CD4-positive, alpha-beta T cell (primary cell): ENCODE results near the gene TAS1R3. TPM values are rescaled to one million over a fixed set of nuclear protein-coding genes. Genes with fewer than 3 reads are reported as not detected.

ENCODE experiments used
- ATAC-seq: fragments of 200-7000 bp; cut with Tn5 transposase; one replicate; pipeline ENCODE4 v1.10.0; 2022; ENCODE audit warnings: mild to moderate bottlenecking; ENCODE audit not compliant: poor library complexity
- CTCF ChIA-PET: fragments of 350-600 bp; sonication (Branson Sonifier 250); formaldehyde crosslinking; loops from one replicate; lab custom pipeline; 2021; ENCODE audit warnings: antibody characterized with exemption, inconsistent platforms; lab: Charles Lee
- POLR2A ChIA-PET: fragments of 350-600 bp; sonication (Branson Sonifier 250); formaldehyde crosslinking; loops from one replicate; lab custom pipeline; 2021; ENCODE audit warnings: antibody characterized with exemption, inconsistent platforms; lab: Charles Lee
- DNase-seq, 14 experiments: peaks; one replicate each; pipeline ENCODE4 v3.0.0-alpha.2; 2013 to 2020; ENCODE audit warnings: mixed read lengths in 2 of 14
- H3K27ac ChIP-seq, 2 donors: one replicate each; pipeline versions ENCODE4 v1.5.1 to v1.7.0; 2013; ENCODE audit warnings: low read length in 2 of 2, low read depth in 1 of 2, mild to moderate bottlenecking in 1 of 2
- H3K27me3 ChIP-seq, 2 experiments: 1 replicate in 1 of 2; 2 replicates in 1 of 2; pipeline versions ENCODE4 v1.6.1 to v1.7.0; 2013; ENCODE audit warnings: low read length in 2 of 2, control low read depth in 1 of 2, mild to moderate bottlenecking in 1 of 2, moderate library complexity in 1 of 2; ENCODE audit not compliant: insufficient read depth in 2 of 2, control insufficient read depth in 1 of 2
- H3K36me3 ChIP-seq: one replicate; pipeline ENCODE4 v1.6.1; 2013; ENCODE audit warnings: low read length, control low read depth; ENCODE audit not compliant: insufficient read depth
- H3K4me1 ChIP-seq: one replicate; pipeline ENCODE4 v1.6.1; 2013; ENCODE audit warnings: low read length, control low read depth; ENCODE audit not compliant: insufficient read depth
- H3K4me3 ChIP-seq: one replicate; pipeline ENCODE4 v1.5.1; 2013; ENCODE audit warnings: mild to moderate bottlenecking, low read length, moderate library complexity
- H3K9me3 ChIP-seq, 2 experiments: 1 replicate in 1 of 2; 2 replicates in 1 of 2; pipeline versions ENCODE4 v1.6.1 to v1.7.0; 2013; ENCODE audit warnings: low read length in 2 of 2, mild to moderate bottlenecking in 2 of 2, control low read depth in 1 of 2, moderate library complexity in 1 of 2; ENCODE audit not compliant: control insufficient read depth in 1 of 2, insufficient read depth in 1 of 2
- H3K27ac Mint-ChIP-seq: one replicate; pipeline ENCODE4 v1.8.0; 2020; ENCODE audit warnings: mixed read lengths
- H3K27me3 Mint-ChIP-seq: one replicate; pipeline ENCODE4 v1.8.0; 2021; ENCODE audit warnings: mixed read lengths
- H3K36me3 Mint-ChIP-seq: one replicate; pipeline ENCODE4 v1.8.0; 2021; ENCODE audit warnings: low read depth, mixed read lengths
- H3K4me1 Mint-ChIP-seq: one replicate; pipeline ENCODE4 v1.8.0; 2021; ENCODE audit warnings: low read depth, mixed read lengths
- H3K4me3 Mint-ChIP-seq: one replicate; pipeline ENCODE4 v1.8.0; 2020; ENCODE audit warnings: mild to moderate bottlenecking, mixed read lengths
- H3K9me3 Mint-ChIP-seq: one replicate; pipeline ENCODE4 v1.8.0; 2020; ENCODE audit warnings: mixed read lengths
- CTCF ChIP-seq: fragments of 200-600 bp; IDR thresholded peaks from one replicate; pipeline ENCODE4 v1.8.0; 2022; ENCODE audit warnings: antibody characterized with exemption, mild to moderate bottlenecking
- intact Hi-C, 2 experiments: fragments of 100-400 bp; cut with DNase I in 1 of 2; cut with micrococcal nuclease in 1 of 2; formaldehyde crosslinking; loops; one replicate each; pipeline versions ENCODE4 v1.15.1 to v1.9.0; 2023 to 2025; cut with DNase I, micrococcal nuclease
- total RNA-seq, 174 experiments: library from RNA in 2 of 174; stranded (reverse) in 2 of 174; gene quantifications; one replicate each; pipeline ENCODE4 v1.2.3 and lab custom pipeline; 2021 to 2026

TAS1R3 gene
- total RNA-seq, 2 experiments from 2014 or later, result 3.3 to 3.4 TPM

DNA sequence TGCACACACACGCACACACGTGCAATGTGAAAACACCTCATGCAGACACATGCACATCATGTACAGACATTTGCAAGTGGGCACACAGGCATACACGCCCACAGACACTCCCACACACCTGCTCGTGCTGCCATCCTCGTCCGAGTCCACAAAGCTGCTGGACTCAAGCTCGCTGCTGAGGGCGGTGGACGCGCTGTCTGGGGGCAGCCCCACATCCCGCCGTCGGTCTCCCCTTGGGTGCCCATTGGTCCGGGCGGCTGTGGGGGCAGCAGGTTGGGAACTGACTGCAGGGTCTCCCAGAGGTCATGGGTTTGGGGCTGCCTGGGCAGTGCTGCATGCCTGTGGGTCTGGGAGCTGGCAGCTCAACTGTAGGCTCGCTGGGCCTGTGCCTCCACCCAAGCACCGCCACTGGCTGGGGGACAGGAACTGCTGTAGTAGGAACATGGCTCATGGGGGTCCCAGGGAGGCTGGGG lies 10.5 kb downstream of the TAS1R3 start:
- Histone ChIP-seq H3K27me3 (no peaks in the 10 kb centered on the region), H3K4me3 (no peak overlapping the region), H3K9me3 (no peaks in the 10 kb centered on the region), H3K36me3 (peaks cover 15% of the 10 kb centered on the region), H3K4me1 (peaks cover 13% of the 10 kb centered on the region), H3K27ac (no peak overlapping the region)
- H3K27me3 Mint-ChIP-seq, result no peaks in the 10 kb centered on the region
- TF ChIP-seq CTCF, result no peak
- H3K4me3 Mint-ChIP-seq, result no peak overlapping the region
- POLR2A ChIA-PET, result no interaction called here
- no peak overlapping the region for H3K27ac Mint-ChIP-seq
- ATAC-seq, result no peak
- H3K4me1 Mint-ChIP-seq, result peaks cover under 1% of the 10 kb centered on the region
- intact Hi-C loops, result no loop called here
- CTCF ChIA-PET, result no interaction called here
- no peaks in the 10 kb centered on the region for H3K9me3 Mint-ChIP-seq
- H3K36me3 Mint-ChIP-seq, result peaks cover 7% of the 10 kb centered on the region
- DNase-seq, result no peak

GRCh38 chr1:1342061-1342562 lies 11.0 kb downstream of the TAS1R3 start:
- H3K27me3 ChIP-seq, result no peaks in the 10 kb centered on the region
- H3K9me3 Mint-ChIP-seq, result no peaks in the 10 kb centered on the region
- H3K27me3 Mint-ChIP-seq, result no peaks in the 10 kb centered on the region
- peaks cover 6% of the 10 kb centered on the region for H3K4me1 Mint-ChIP-seq
- no peak overlapping the region for H3K27ac Mint-ChIP-seq
- ChIA-PET POLR2A (no interaction called here), CTCF (no interaction called here)
- H3K4me3 Mint-ChIP-seq, result no peak overlapping the region
- ATAC-seq (no peak), DNase-seq (no peak)
- H3K36me3 Mint-ChIP-seq, result peaks cover 7% of the 10 kb centered on the region
- no peak overlapping the region for H3K4me3 ChIP-seq
- peaks cover 18% of the 10 kb centered on the region for H3K4me1 ChIP-seq
- no peak for TF ChIP-seq CTCF
- H3K9me3 ChIP-seq, result no peaks in the 10 kb centered on the region
- peaks cover 15% of the 10 kb centered on the region for H3K36me3 ChIP-seq
- intact Hi-C loops, result no loop called here
- H3K27ac ChIP-seq, result no peak overlapping the region

- Mint-ChIP-seq H3K4me3 (no peak overlapping the region), H3K9me3 (no peaks in the 10 kb centered on the region), H3K27me3 (no peaks in the 10 kb centered on the region), H3K27ac (no peak overlapping the region), H3K36me3 (peaks cover 7% of the 10 kb centered on the region), H3K4me1 (peaks cover 11% of the 10 kb centered on the region)
- Histone ChIP-seq H3K9me3 (no peaks in the 10 kb centered on the region), H3K4me1 (peaks cover 24% of the 10 kb centered on the region), H3K27ac (no peak overlapping the region), H3K36me3 (peaks cover 15% of the 10 kb centered on the region), H3K4me3 (no peak overlapping the region), H3K27me3 (no peaks in the 10 kb centered on the region)
- CTCF ChIA-PET, result interaction anchor here (1.2 kb wide), 1 partner anchor 29 kb away, joined by 3 read pairs; no protein-coding TSS in a partner anchor
- no peak for TF ChIP-seq CTCF
- no peak for ATAC-seq
- intact Hi-C loops, result no loop called here
- POLR2A ChIA-PET, result no interaction called here
- no peak for DNase-seq
Measured at GRCh38 chr1:1342584-1343115, 11.6 kb downstream of the TAS1R3 start.
